ENCODE data around the gene PRSS48.
"Not testable (repeated sequence)": the region's sequence is repeated elsewhere in the genome, so short reads cannot be mapped to it uniquely, and the experiment has no call there.

PRSS48 gene

GRCh38 chr4:151259752-151260151, 17.2 kb upstream of the PRSS48 start:
- Histone ChIP-seq H3K27ac (ENCODE audit: insufficient read depth in 1 of 2, low read depth in 1 of 2, low read length in 2 of 2, poor library complexity in 1 of 2, severe bottlenecking in 2 of 2) (no peak overlapping the region), H3K4me3 (ENCODE audit: control insufficient read depth in 1 of 7, extremely low read depth in 1 of 7, insufficient read depth in 4 of 7, low read depth in 2 of 7, low read length in 6 of 7) (no peak overlapping the region), H3K9me3 (ENCODE audit: control extremely low read depth in 1 of 5, control insufficient read depth in 4 of 5, insufficient read depth in 2 of 5, low read depth in 1 of 5, low read length in 4 of 5) (peaks cover 0 to 2% (median 0%) of the 10 kb centered on the region in 5 experiments), H3K27me3 (replicated peaks in 2 of 5; ENCODE audit: control insufficient read depth in 4 of 5, insufficient read depth in 5 of 5, low read length in 4 of 5) (no peaks in the 10 kb centered on the region), H3K36me3 (ENCODE audit: control insufficient read depth in 4 of 4, insufficient read depth in 4 of 4, low read length in 3 of 4) (no peaks in the 10 kb centered on the region), H3K4me1 (ENCODE audit: control extremely low read depth in 1 of 4, control insufficient read depth in 4 of 4, insufficient read depth in 4 of 4, low read length in 3 of 4) (no peaks in the 10 kb centered on the region)
- 100% methylated on average over 1 of the region's 1 CpG for WGBS (ENCODE audit: insufficient coverage)
- no peak for DNase-seq
- ChIA-PET POLR2A (no interaction called here), CTCF (no interaction called here)

GRCh38 chr4:151260526-151260925, 16.4 kb upstream of the PRSS48 start:
- no peaks in the 10 kb centered on the region for H3K4me1 ChIP-seq (ENCODE audit: control extremely low read depth in 1 of 4, control insufficient read depth in 4 of 4, insufficient read depth in 4 of 4, low read length in 3 of 4)
- no peak overlapping the region for H3K27ac ChIP-seq (ENCODE audit: insufficient read depth in 1 of 2, low read depth in 1 of 2, low read length in 2 of 2, poor library complexity in 1 of 2, severe bottlenecking in 2 of 2)
- ChIA-PET POLR2A (no interaction called here), CTCF (no interaction called here)
- 100% methylated on average over 2 of the region's 2 CpGs for WGBS (ENCODE audit: insufficient coverage)
- H3K36me3 ChIP-seq (ENCODE audit: control insufficient read depth in 4 of 4, insufficient read depth in 4 of 4, low read length in 3 of 4) = no peaks in the 10 kb centered on the region
- peaks cover 0 to 2% (median 0%) of the 10 kb centered on the region in 5 experiments for H3K9me3 ChIP-seq (ENCODE audit: control extremely low read depth in 1 of 5, control insufficient read depth in 4 of 5, insufficient read depth in 2 of 5, low read depth in 1 of 5, low read length in 4 of 5)
- H3K27me3 ChIP-seq (replicated peaks in 2 of 5; ENCODE audit: control insufficient read depth in 4 of 5, insufficient read depth in 5 of 5, low read length in 4 of 5) = no peaks in the 10 kb centered on the region
- H3K4me3 ChIP-seq (ENCODE audit: control insufficient read depth in 1 of 7, extremely low read depth in 1 of 7, insufficient read depth in 4 of 7, low read depth in 2 of 7, low read length in 6 of 7) = no peak overlapping the region
- no peak for DNase-seq

DNA sequence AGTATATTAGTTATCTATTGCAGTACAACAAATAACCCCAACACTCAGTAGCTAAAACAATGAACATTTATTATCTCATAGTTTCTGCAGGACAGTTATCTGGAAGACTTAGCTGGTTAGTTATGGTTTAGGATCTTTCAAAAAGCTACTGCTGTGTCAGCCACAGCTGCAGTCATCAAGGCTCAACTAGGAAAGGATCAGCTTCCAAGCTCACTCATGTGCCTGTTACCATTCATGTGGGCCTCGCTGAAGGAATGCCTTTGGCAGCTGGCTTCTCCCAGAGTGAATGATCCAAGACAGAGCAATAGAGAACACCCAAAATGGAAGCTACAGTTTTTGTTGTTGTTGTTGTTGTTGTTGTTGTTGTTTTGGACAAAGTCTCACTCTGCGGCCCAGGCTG, 13.5 kb upstream of the PRSS48 start:
- ChIA-PET POLR2A (no interaction called here), CTCF (interaction anchor here (0.6 kb wide), 1 partner anchor 70 kb away, joined by 3 read pairs; no protein-coding TSS in a partner anchor)
- 100% methylated on average over 1 of the region's 2 CpGs for WGBS (ENCODE audit: insufficient coverage)
- Histone ChIP-seq H3K36me3 (ENCODE audit: control insufficient read depth in 4 of 4, insufficient read depth in 4 of 4, low read length in 3 of 4) (no peaks in the 10 kb centered on the region), H3K4me1 (ENCODE audit: control extremely low read depth in 1 of 4, control insufficient read depth in 4 of 4, insufficient read depth in 4 of 4, low read length in 3 of 4) (no peaks in the 10 kb centered on the region), H3K27ac (ENCODE audit: insufficient read depth in 1 of 2, low read depth in 1 of 2, low read length in 2 of 2, poor library complexity in 1 of 2, severe bottlenecking in 2 of 2) (no peak overlapping the region), H3K27me3 (replicated peaks in 2 of 5; ENCODE audit: control insufficient read depth in 4 of 5, insufficient read depth in 5 of 5, low read length in 4 of 5) (no peaks in the 10 kb centered on the region), H3K9me3 (ENCODE audit: control extremely low read depth in 1 of 5, control insufficient read depth in 4 of 5, insufficient read depth in 2 of 5, low read depth in 1 of 5, low read length in 4 of 5) (no peaks in the 10 kb centered on the region), H3K4me3 (ENCODE audit: control insufficient read depth in 1 of 7, extremely low read depth in 1 of 7, insufficient read depth in 4 of 7, low read depth in 2 of 7, low read length in 6 of 7) (no peak overlapping the region)
- DNase-seq = no peak

GRCh38 chr4:151266497-151266896, 10.5 kb upstream of the PRSS48 start:
- POLR2A ChIA-PET = no interaction called here
- Histone ChIP-seq H3K27ac (ENCODE audit: insufficient read depth in 1 of 2, low read depth in 1 of 2, low read length in 2 of 2, poor library complexity in 1 of 2, severe bottlenecking in 2 of 2) (no peak overlapping the region), H3K4me3 (ENCODE audit: control insufficient read depth in 1 of 7, extremely low read depth in 1 of 7, insufficient read depth in 4 of 7, low read depth in 2 of 7, low read length in 6 of 7) (no peak overlapping the region), H3K9me3 (ENCODE audit: control extremely low read depth in 1 of 5, control insufficient read depth in 4 of 5, insufficient read depth in 2 of 5, low read depth in 1 of 5, low read length in 4 of 5) (no peaks in the 10 kb centered on the region), H3K27me3 (replicated peaks in 2 of 5; ENCODE audit: control insufficient read depth in 4 of 5, insufficient read depth in 5 of 5, low read length in 4 of 5) (no peaks in the 10 kb centered on the region), H3K36me3 (ENCODE audit: control insufficient read depth in 4 of 4, insufficient read depth in 4 of 4, low read length in 3 of 4) (no peaks in the 10 kb centered on the region), H3K4me1 (ENCODE audit: control extremely low read depth in 1 of 4, control insufficient read depth in 4 of 4, insufficient read depth in 4 of 4, low read length in 3 of 4) (no peaks in the 10 kb centered on the region)
- no CpG with 5 or more reads among the region's 1 CpG for WGBS (ENCODE audit: insufficient coverage)
- DNase-seq = no peak
- CTCF ChIA-PET = interaction anchor here (1.8 kb wide), 1 partner anchor 10 kb away, joined by 7 read pairs; the partner anchor contains the start of gene PRSS48

GRCh38 chr4:151267104-151267503, 9.9 kb upstream of the PRSS48 start:
- ChIA-PET POLR2A (no interaction called here), CTCF (interaction anchor here (1.8 kb wide), 1 partner anchor 9 kb away, joined by 7 read pairs; the partner anchor contains the start of gene PRSS48)
- Histone ChIP-seq H3K27me3 (replicated peaks in 2 of 5; ENCODE audit: control insufficient read depth in 4 of 5, insufficient read depth in 5 of 5, low read length in 4 of 5) (no peaks in the 10 kb centered on the region), H3K4me3 (ENCODE audit: control insufficient read depth in 1 of 7, extremely low read depth in 1 of 7, insufficient read depth in 4 of 7, low read depth in 2 of 7, low read length in 6 of 7) (no peak overlapping the region), H3K36me3 (ENCODE audit: control insufficient read depth in 4 of 4, insufficient read depth in 4 of 4, low read length in 3 of 4) (no peaks in the 10 kb centered on the region), H3K27ac (ENCODE audit: insufficient read depth in 1 of 2, low read depth in 1 of 2, low read length in 2 of 2, poor library complexity in 1 of 2, severe bottlenecking in 2 of 2) (no peak overlapping the region), H3K9me3 (ENCODE audit: control extremely low read depth in 1 of 5, control insufficient read depth in 4 of 5, insufficient read depth in 2 of 5, low read depth in 1 of 5, low read length in 4 of 5) (no peaks in the 10 kb centered on the region), H3K4me1 (ENCODE audit: control extremely low read depth in 1 of 4, control insufficient read depth in 4 of 4, insufficient read depth in 4 of 4, low read length in 3 of 4) (no peaks in the 10 kb centered on the region)
- no peak for DNase-seq
- 100% methylated on average over 1 of the region's 4 CpGs for WGBS (ENCODE audit: insufficient coverage)

- Histone ChIP-seq H3K4me1 (ENCODE audit: control extremely low read depth in 1 of 4, control insufficient read depth in 4 of 4, insufficient read depth in 4 of 4, low read length in 3 of 4) (no peaks in the 10 kb centered on the region), H3K27me3 (replicated peaks in 2 of 5; ENCODE audit: control insufficient read depth in 4 of 5, insufficient read depth in 5 of 5, low read length in 4 of 5) (no peaks in the 10 kb centered on the region), H3K36me3 (ENCODE audit: control insufficient read depth in 4 of 4, insufficient read depth in 4 of 4, low read length in 3 of 4) (no peaks in the 10 kb centered on the region), H3K9me3 (ENCODE audit: control extremely low read depth in 1 of 5, control insufficient read depth in 4 of 5, insufficient read depth in 2 of 5, low read depth in 1 of 5, low read length in 4 of 5) (no peaks in the 10 kb centered on the region), H3K4me3 (ENCODE audit: control insufficient read depth in 1 of 7, extremely low read depth in 1 of 7, insufficient read depth in 4 of 7, low read depth in 2 of 7, low read length in 6 of 7) (no peak overlapping the region), H3K27ac (ENCODE audit: insufficient read depth in 1 of 2, low read depth in 1 of 2, low read length in 2 of 2, poor library complexity in 1 of 2, severe bottlenecking in 2 of 2) (no peak overlapping the region)
- no peak for DNase-seq
- ChIA-PET POLR2A (no interaction called here), CTCF (no interaction called here)
- 100% methylated on average over 3 of the region's 7 CpGs for WGBS (ENCODE audit: insufficient coverage)
These were observed 9.0 kb upstream of the PRSS48 start for GRCh38 chr4:151267822-151268535.

DNA sequence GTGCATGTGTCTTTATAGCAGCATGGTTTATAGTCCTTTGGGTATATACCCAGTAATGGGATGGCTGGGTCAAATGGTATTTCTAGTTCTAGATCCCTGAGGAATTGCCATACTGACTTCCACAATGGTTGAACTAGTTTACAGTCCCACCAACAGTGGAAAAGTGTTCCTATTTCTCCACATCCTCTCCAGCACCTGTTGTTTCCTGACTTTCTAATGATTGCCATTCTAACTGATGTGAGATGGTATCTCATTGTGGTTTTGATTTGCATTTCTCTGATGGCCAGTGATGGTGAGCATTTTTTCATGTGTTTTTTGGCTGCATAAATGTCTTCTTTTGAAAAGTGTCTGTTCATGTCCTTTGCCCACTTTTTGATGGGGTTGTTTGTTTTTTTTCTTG, 8.1 kb upstream of the PRSS48 start:
- H3K9me3 ChIP-seq (ENCODE audit: control extremely low read depth in 1 of 5, control insufficient read depth in 4 of 5, insufficient read depth in 2 of 5, low read depth in 1 of 5, low read length in 4 of 5); POLR2A ChIA-PET; H3K4me1 ChIP-seq (ENCODE audit: control extremely low read depth in 1 of 4, control insufficient read depth in 4 of 4, insufficient read depth in 4 of 4, low read length in 3 of 4); H3K27me3 ChIP-seq (replicated peaks in 2 of 5; ENCODE audit: control insufficient read depth in 4 of 5, insufficient read depth in 5 of 5, low read length in 4 of 5); H3K36me3 ChIP-seq (ENCODE audit: control insufficient read depth in 4 of 4, insufficient read depth in 4 of 4, low read length in 3 of 4); H3K27ac ChIP-seq (ENCODE audit: insufficient read depth in 1 of 2, low read depth in 1 of 2, low read length in 2 of 2, poor library complexity in 1 of 2, severe bottlenecking in 2 of 2); CTCF ChIA-PET; DNase-seq; H3K4me3 ChIP-seq (ENCODE audit: control insufficient read depth in 1 of 7, extremely low read depth in 1 of 7, insufficient read depth in 4 of 7, low read depth in 2 of 7, low read length in 6 of 7): not testable (repeated sequence)

All from common myeloid progenitor, CD34-positive (primary cell).